ENCODE data around the gene RSPH6A.

Gene RSPH6A

GRCh38 chr19:45781214-45782161 lies 33.6 kb downstream of the RSPH6A start:
- no peaks in the 10 kb centered on the region for H3K79me2 ChIP-seq (ENCODE audit: insufficient read depth, low read length)
- no peaks in the 10 kb centered on the region for H3K9me3 ChIP-seq (ENCODE audit: insufficient read depth, low read length)
- no peak overlapping the region for H3K4me2 ChIP-seq (ENCODE audit: low read depth, low read length, poor library complexity, severe bottlenecking)
- H3K4me3 ChIP-seq (ENCODE audit: insufficient read depth, low read length, poor library complexity, severe bottlenecking) = no peak overlapping the region
- H3K27ac ChIP-seq (ENCODE audit: low read depth, low read length) = no peak overlapping the region
- no peaks in the 10 kb centered on the region for H3K27me3 ChIP-seq (ENCODE audit: low read length)
- H3K9me2 ChIP-seq (replicated peaks; ENCODE audit: insufficient read depth, low read length) = no peaks in the 10 kb centered on the region
- no peak overlapping the region for H2AFZ ChIP-seq (ENCODE audit: low read depth, low read length, severe bottlenecking)
- no peaks in the 10 kb centered on the region for H4K20me1 ChIP-seq (ENCODE audit: low read depth, low read length)
- no peaks in the 10 kb centered on the region for H3K36me3 ChIP-seq (ENCODE audit: low read length)
- H3F3A ChIP-seq (ENCODE audit: insufficient read depth) = peaks cover 3% of the 10 kb centered on the region; the same call in 1 of the 2 replicates
- no peak overlapping the region for H3K9ac ChIP-seq (ENCODE audit: low read length)
- TF ChIP-seq CTCF (IDR thresholded peaks at IDR 0.05; ENCODE audit: insufficient read depth, low read length, poor library complexity, severe bottlenecking) = no peak
- no peak for TF ChIP-seq EZH2phosphoT487 (conservative IDR thresholded peaks at IDR 0.05; ENCODE audit: low read length)

GRCh38 chr19:45780448-45781213 lies 34.5 kb downstream of the RSPH6A start:
- Histone ChIP-seq H3K27me3 (ENCODE audit: low read length) (no peaks in the 10 kb centered on the region), H3K9ac (ENCODE audit: low read length) (no peak overlapping the region), H3K4me3 (ENCODE audit: insufficient read depth, low read length, poor library complexity, severe bottlenecking) (no peak overlapping the region), H2AFZ (ENCODE audit: low read depth, low read length, severe bottlenecking) (no peak overlapping the region), H3K36me3 (ENCODE audit: low read length) (no peaks in the 10 kb centered on the region), H3K9me3 (ENCODE audit: insufficient read depth, low read length) (no peaks in the 10 kb centered on the region), H3K79me2 (ENCODE audit: insufficient read depth, low read length) (no peaks in the 10 kb centered on the region), H3K27ac (ENCODE audit: low read depth, low read length) (no peak overlapping the region), H3F3A (ENCODE audit: insufficient read depth) (peaks cover 3% of the 10 kb centered on the region; the same call in 1 of the 2 replicates), H3K4me2 (ENCODE audit: low read depth, low read length, poor library complexity, severe bottlenecking) (no peak overlapping the region), H3K9me2 (replicated peaks; ENCODE audit: insufficient read depth, low read length) (no peaks in the 10 kb centered on the region), H4K20me1 (ENCODE audit: low read depth, low read length) (no peaks in the 10 kb centered on the region)
- no peak for TF ChIP-seq EZH2phosphoT487 (conservative IDR thresholded peaks at IDR 0.05; ENCODE audit: low read length)

GRCh38 chr19:45780146-45780447 lies 35.0 kb downstream of the RSPH6A start:
- TF ChIP-seq CTCF (IDR thresholded peaks at IDR 0.05; ENCODE audit: insufficient read depth, low read length, poor library complexity, severe bottlenecking) (no peak), EZH2phosphoT487 (conservative IDR thresholded peaks at IDR 0.05; ENCODE audit: low read length) (no peak)
- Histone ChIP-seq H2AFZ (ENCODE audit: low read depth, low read length, severe bottlenecking) (no peak overlapping the region), H3K9me2 (replicated peaks; ENCODE audit: insufficient read depth, low read length) (no peaks in the 10 kb centered on the region), H3K79me2 (ENCODE audit: insufficient read depth, low read length) (no peaks in the 10 kb centered on the region), H3K4me3 (ENCODE audit: insufficient read depth, low read length, poor library complexity, severe bottlenecking) (no peak overlapping the region), H3K36me3 (ENCODE audit: low read length) (no peaks in the 10 kb centered on the region), H3K27ac (ENCODE audit: low read depth, low read length) (no peak overlapping the region), H3K27me3 (ENCODE audit: low read length) (no peaks in the 10 kb centered on the region), H3K4me2 (ENCODE audit: low read depth, low read length, poor library complexity, severe bottlenecking) (no peak overlapping the region), H3F3A (ENCODE audit: insufficient read depth) (peaks cover 3% of the 10 kb centered on the region; the same call in 1 of the 2 replicates), H3K9ac (ENCODE audit: low read length) (no peak overlapping the region), H3K9me3 (ENCODE audit: insufficient read depth, low read length) (no peaks in the 10 kb centered on the region), H4K20me1 (ENCODE audit: low read depth, low read length) (no peaks in the 10 kb centered on the region)
